GM18858 (cell line): ENCODE measurements around the gene DNAH17.

ENCODE experiments used
- ATAC-seq: cut with Tn5 transposase; IDR thresholded peaks from one replicate; pipeline ENCODE4 v1.9.1; 2021; ENCODE audit not compliant: unreplicated experiment

DNAH17 gene

DNA sequence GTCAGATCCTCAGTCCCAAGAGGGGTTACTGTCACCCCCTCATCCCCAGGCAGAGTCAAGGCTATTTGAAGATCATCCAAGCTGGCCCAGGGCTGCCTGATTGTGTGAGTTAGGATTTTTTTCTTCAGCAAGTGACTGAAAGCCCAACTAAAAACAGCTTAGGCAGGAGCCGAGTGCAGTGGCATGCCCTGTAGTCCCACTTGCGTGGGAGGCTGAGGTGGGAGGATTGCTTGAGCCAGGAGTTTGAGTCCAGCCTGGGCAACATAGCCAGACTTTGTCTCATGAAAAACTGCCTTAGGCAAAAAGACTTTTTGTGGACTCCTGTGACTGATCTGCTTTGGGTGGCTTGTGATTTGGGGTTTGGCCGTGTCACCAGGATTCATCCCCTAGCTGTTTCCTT lies 178.8 kb downstream of the DNAH17 start:
- ATAC-seq = no peak

- ATAC-seq = no peak
These were observed 179.5 kb downstream of the DNAH17 start for GRCh38 chr17:78397681-78398101.

GRCh38 chr17:78396441-78397337 lies 180.5 kb downstream of the DNAH17 start:
- ATAC-seq = no peak

DNA sequence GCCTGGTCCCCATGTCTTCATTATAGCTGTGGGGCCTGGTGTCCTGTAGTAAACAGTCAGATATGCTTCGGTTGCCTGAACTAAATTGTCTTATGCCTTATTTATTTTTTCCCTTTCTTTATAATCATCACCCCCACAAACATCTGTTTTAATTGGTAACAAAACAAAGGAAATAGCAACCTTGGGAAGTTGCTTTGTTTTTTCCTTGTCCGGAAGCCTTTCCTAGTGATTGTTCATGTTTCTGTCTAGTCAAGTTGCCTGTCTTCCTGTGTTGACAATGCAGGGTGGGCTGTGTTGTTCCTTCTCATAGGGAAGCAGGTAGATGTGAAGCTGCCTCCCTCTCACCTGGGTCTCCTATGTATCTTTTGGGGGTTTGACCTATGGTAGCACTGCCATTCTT lies 182.0 kb downstream of the DNAH17 start:
- ATAC-seq = no peak

DNA sequence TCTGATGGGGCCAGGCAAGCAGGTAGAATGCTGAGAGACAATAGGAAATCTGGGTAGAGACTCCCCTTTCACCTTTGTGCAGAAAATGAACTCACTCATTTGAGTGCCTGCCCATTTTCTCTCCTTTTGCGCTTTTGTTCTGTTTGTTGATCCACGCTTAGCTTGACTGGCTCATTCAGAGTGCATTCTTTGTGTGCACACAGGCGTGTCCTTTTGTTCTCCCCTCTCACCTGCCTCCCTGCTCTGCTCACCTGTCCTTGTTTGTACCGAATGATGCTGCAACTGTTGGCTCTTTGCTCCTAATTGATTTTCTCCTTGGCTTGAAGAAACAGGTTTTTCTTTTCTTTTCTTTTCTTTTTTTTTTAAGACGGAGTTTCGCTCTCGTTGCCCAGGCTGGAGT lies 183.0 kb downstream of the DNAH17 start:
- ATAC-seq = no peak

GRCh38 chr17:78393575-78393974 lies 183.6 kb downstream of the DNAH17 start:
- no peak for ATAC-seq

DNA sequence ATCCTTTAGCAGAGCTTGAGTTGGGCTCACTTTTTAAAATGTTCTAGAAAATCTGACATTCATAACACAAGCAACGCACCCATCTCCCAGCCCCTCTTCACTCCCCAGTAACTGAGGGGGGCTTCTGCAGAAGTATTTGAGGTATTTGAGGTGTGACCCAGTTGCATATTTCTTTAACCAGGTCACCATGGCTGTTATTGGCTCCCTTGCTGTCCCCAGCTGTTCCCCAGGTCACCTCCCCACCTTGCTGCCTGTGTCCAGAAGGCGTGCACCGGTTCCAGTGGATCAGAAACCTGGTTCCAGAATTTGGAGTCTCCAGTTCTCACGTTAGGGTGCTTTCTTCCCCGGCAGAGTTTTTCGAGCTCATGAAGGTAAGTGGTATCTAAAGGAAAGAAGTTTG lies 184.9 kb downstream of the DNAH17 start:
- no peak for ATAC-seq

GRCh38 chr17:78391843-78392242 lies 185.4 kb downstream of the DNAH17 start:
- ATAC-seq = no peak

DNA sequence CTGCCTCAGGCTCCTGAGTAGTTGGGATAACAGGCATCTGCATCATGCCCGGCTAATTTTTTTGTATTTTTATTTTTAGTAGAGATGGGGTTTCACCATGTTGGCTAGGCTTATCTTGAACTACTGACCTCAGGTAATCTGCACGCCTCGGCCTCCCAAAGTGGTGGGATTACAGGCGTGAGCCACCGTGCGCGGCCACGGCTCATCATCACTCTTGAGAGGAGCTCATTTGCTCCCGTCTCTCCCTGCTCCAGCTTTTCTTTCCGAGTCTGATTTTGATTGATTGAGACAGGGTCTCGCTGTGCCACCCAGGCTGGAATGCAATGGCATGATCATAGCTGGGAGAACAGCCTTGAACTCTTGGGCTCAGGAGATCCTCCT lies 186.2 kb downstream of the DNAH17 start:
- ATAC-seq = no peak

GRCh38 chr17:78390241-78391050 lies 186.8 kb downstream of the DNAH17 start:
- ATAC-seq = no peak

DNA sequence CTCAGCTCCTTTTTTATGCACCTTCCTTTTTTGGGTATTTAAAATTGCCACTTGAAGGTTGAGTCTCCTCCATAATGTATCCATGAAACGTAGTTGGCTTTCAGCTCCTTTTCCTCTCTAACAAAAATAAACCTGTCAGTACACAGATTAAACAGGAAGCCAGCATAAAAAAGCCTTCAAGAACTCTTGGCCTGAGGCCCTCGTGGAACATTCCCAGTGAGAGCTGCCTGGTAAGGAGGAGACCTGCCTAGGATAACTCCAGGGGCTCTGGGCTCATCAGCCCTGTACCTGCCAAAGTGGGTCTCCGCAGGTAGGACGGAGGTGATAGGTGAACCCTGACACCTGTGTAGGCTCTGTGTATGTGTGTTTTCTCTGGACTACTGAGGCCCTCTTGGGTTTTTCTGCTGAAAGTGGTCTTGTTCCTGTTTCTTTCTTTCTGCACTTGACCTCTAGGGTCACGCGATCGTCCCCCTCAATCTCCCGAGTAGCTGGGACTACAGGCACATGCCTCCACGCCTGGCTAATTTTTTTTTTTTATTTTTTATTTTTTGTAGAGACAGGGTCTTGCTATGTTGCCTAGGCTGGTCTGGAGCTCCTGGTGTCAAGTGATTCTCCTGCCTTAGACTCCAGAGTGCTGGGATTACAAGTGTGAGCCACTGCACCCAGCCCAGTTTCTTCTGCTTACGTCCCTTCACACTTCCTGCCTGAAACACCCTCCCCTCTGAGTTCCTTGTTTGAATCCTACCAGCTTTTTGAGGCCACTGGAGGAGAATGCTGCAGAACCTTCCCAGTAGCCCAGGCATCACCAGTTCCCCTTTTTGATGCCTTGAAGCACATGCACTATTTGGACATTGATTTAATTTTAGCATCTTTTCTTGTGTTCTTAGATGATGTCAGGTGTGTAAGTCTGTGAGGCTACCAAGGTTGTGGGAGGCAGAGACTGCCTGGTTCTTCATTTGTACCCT lies 188.9 kb downstream of the DNAH17 start:
- ATAC-seq = no peak

GRCh38 chr17:78384479-78385175 lies 192.6 kb downstream of the DNAH17 start:
- no peak for ATAC-seq

- no peak for ATAC-seq
These were observed 193.3 kb downstream of the DNAH17 start for GRCh38 chr17:78383725-78384471.

- ATAC-seq = no peak
These were observed 195.5 kb downstream of the DNAH17 start for GRCh38 chr17:78381601-78382232.

DNA sequence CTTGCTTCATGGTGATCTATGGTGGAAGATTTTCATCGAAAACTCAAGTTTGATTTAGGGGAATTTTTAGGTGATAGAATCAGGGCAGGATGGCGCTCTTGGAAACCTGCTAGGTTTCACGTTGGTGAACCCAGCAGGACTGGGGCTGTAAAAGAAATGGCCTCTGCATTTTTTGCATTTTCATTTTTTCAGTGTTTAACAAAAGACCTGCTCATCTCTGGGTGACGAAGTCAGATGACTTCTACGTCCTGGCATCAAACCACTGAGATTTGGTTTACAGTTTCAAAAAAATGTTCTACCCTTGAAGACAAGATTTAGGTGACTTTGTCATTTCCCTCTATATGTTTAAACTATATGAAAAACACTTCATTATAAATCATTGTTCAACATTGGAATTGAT lies 196.8 kb downstream of the DNAH17 start:
- no peak for ATAC-seq

- ATAC-seq = no peak
These were observed 198.1 kb downstream of the DNAH17 start for GRCh38 chr17:78379131-78379491.

GRCh38 chr17:78378225-78379130 lies 198.7 kb downstream of the DNAH17 start, which contains the start of gene PGS1:
Gene PGS1, plus strand, starts transcription at chr17:78378649. Its CDS starts 17 bp downstream, at chr17:78378666.
- no peak for ATAC-seq

DNA sequence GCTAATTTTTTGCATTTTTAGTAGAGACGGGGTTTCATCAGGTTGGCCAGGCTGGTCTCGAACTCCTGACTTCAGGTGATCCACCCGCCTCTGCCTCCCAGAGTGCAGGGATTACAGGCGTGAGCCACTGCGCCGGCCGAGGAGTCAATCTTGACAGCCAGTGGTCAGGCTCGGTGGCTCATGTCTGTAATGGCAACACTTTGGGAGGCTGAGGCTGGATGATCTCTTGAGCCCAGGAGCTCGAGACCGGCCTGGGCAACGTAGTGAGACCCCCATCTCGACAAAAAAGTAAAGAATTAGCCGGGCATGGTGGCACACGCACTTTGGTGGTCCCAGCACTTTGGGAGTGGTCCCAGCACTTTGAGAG lies 199.4 kb downstream of the DNAH17 start:
- ATAC-seq = no peak
